ENCODE data around the gene ZNF536.
"Not testable (repeated sequence)": the region's sequence is repeated elsewhere in the genome, so short reads cannot be mapped to it uniquely, and the experiment has no call there.

Gene ZNF536

DNA sequence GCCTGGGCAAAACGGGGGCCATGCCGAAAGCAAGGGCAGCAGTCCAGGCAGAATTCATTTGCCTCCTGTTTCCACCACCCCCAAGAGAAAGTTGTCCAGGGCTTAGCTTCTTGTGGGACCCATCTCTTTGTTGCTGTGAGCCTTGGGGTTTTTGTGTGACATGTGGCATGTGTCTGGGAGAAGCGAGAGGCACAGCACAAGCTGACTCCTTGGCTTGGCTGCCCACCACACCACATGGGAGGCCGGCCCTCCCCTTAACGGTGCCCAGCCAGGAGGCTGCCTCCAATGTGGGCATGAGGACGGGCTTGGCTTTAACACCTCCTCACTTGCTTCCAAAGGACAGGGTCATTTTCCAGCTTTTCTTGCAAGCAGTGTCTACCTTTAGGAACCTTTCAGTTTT lies 81.6 kb downstream of the ZNF536 start:
- no peak for DNase-seq (ENCODE audit: low read depth)
- TF ChIP-seq, protein P1, sequence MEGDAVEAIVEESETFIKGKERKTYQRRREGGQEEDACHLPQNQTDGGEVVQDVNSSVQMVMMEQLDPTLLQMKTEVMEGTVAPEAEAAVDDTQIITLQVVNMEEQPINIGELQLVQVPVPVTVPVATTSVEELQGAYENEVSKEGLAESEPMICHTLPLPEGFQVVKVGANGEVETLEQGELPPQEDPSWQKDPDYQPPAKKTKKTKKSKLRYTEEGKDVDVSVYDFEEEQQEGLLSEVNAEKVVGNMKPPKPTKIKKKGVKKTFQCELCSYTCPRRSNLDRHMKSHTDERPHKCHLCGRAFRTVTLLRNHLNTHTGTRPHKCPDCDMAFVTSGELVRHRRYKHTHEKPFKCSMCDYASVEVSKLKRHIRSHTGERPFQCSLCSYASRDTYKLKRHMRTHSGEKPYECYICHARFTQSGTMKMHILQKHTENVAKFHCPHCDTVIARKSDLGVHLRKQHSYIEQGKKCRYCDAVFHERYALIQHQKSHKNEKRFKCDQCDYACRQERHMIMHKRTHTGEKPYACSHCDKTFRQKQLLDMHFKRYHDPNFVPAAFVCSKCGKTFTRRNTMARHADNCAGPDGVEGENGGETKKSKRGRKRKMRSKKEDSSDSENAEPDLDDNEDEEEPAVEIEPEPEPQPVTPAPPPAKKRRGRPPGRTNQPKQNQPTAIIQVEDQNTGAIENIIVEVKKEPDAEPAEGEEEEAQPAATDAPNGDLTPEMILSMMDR (IDR thresholded peaks at IDR 0.05; ENCODE audit: low read depth, low read length, missing control alignments): no peak
- H3K4me3 ChIP-seq (ENCODE audit: low read depth, low read length): no peak overlapping the region

DNA sequence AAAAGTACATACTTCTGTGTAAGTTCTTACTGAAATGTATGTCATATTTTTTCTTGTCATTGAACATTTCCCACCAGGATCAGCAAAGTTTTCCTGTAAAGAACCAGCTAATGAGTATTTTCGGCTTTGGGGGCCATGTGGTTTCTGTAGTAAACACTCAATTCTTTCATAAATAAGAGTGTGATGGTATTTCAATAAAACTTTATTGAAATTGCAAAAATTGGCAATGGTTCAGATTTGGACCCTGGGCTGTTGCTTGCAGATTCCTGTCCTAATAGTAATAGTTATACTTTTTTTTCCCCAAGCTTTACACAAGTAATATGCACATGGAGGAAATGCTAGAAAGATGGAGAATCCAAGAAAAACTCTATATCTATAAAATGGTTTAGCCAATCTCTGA lies 83.7 kb downstream of the ZNF536 start:
- TF ChIP-seq, protein P1 (IDR thresholded peaks at IDR 0.05; ENCODE audit: low read depth, low read length, missing control alignments): no peak
- DNase-seq (ENCODE audit: low read depth): no peak
- no peak overlapping the region for H3K4me3 ChIP-seq (ENCODE audit: low read depth, low read length)

DNA sequence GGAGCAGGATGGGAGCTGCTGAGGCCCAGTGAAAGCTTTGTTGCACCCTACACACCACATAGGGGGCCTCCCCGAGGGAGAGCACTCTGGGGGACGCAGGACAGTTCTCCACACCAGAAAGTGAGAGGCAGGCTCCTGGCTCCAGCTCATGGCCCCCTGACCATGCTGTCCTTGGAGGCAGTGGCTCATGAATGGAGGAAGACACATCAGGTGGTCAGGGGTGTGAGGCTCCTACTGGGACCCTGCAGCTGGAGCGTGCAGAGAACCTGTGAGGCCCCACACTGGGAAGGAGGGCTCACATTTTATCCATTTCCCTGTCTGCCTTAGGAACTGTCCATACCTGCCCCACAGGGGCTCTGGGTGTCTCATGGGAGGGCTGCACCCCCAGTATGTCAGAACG lies 85.3 kb downstream of the ZNF536 start:
- H3K4me3 ChIP-seq (ENCODE audit: low read depth, low read length): no peak overlapping the region
- TF ChIP-seq, protein P1 (IDR thresholded peaks at IDR 0.05; ENCODE audit: low read depth, low read length, missing control alignments): no peak

DNA sequence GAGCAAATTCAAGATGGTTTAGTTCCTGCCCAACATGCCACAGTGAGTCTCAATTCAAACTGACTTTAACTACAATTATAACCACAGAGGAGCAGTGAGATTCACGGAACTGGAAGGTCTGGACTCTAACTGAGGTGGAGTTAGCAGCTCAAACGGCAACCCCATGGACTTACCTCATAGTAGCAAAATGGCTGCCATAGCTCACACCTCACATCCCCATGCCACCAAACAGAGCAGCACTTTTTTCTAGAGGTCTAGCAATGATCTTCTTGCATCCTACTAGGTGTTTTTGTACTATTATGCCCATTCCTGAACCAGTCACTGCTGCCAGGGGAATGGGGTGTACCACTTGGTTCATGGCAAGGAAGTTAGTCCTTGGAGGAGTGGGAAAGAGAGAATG lies 87.7 kb downstream of the ZNF536 start:
- TF ChIP-seq, protein P1 (IDR thresholded peaks at IDR 0.05; ENCODE audit: low read depth, low read length, missing control alignments): no peak
- no peak for DNase-seq (ENCODE audit: low read depth)
- H3K4me3 ChIP-seq (ENCODE audit: low read depth, low read length): no peak overlapping the region

More for the DNA sequence above, 85.3 kb downstream of the ZNF536 start:
- no peak for DNase-seq (ENCODE audit: low read depth)

DNA sequence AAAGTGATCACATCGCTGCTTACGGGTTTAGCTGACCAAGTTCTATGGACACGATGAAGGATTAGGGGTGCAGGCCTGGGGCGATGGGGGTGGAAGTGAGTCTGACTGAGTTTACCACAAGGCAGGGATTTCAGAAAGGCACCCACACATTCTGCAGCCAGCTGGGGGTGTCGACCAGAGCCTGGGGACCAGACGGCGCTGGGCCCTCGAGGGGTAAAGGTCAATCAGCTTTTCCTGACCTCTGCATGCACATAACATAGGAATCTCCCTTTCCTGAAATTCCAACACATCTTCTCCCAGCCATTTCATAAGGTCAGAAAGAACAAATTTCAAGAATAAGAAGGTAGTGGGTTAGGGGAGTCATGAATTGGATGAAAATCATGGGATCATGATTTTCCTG lies 92.0 kb downstream of the ZNF536 start:
- DNase-seq (ENCODE audit: low read depth): no peak
- H3K4me3 ChIP-seq (ENCODE audit: low read depth, low read length): no peak overlapping the region
- TF ChIP-seq, protein P1 (IDR thresholded peaks at IDR 0.05; ENCODE audit: low read depth, low read length, missing control alignments): no peak

DNA sequence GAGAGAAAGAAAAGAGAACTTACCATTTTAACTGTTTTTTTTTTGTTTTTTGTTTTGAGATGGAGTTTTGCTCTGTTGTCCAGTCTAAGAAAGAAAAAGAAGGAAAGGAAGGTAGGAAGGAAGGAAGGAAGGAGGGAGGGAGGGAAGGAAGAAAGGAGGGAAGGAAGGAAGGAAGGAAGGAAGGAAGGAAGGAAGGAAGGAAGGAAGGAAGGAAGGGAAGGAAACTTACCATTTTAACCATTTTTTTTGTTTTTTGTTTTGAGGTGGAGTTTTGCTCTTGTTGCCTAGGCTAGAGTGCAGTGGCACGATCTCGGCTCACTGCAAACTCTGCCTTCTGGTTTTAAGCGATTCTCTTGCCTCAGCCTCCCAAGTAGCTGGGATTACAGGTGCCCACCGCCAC lies 94.4 kb downstream of the ZNF536 start:
- not testable (repeated sequence) for DNase-seq (ENCODE audit: low read depth); H3K4me3 ChIP-seq (ENCODE audit: low read depth, low read length)

DNA sequence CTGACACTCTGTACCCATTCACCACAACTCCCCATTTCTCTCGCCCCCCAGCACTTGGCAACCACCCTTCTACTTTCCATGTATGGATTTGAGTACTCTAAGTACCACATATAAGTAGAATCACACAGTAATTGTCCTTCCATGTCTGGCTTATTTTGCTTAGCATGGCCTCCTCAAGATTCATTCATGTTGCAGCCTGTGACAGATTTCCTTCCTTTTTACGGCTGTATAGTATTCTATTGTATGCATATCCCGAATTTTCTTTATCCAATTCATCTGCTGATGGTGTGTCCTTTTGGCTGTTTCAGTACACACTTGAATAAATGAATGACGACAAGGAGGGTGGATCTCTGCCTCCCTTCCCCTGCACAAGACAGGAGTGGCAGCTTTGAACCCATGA lies 95.1 kb downstream of the ZNF536 start:
- H3K4me3 ChIP-seq (ENCODE audit: low read depth, low read length): no peak overlapping the region
- no peak for DNase-seq (ENCODE audit: low read depth)
- TF ChIP-seq, protein P1 (IDR thresholded peaks at IDR 0.05; ENCODE audit: low read depth, low read length, missing control alignments): no peak

DNA sequence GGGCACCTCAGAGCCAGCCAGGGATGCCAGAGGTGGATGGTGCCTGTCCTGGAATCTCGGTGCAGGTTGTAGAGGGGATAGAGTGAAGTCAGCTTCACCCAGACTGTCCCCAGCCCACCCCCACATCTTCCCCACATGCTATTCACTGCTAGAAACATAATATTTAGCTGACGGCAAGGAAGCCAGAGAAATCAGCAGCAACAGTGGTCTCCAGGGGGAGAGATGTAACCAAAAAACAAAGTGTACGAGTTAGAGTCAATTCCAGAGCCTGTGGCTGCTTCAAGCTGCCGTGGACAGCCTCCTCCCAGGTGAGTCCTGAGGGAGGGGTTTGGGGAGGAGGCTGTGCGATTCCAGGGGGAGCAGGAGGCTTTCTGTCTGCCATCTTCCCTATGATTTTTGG lies 97.6 kb downstream of the ZNF536 start:
- no peak overlapping the region for H3K4me3 ChIP-seq (ENCODE audit: low read depth, low read length)
- TF ChIP-seq, protein P1 (IDR thresholded peaks at IDR 0.05; ENCODE audit: low read depth, low read length, missing control alignments): no peak
- DNase-seq (ENCODE audit: low read depth): no peak

All from GM12864 (cell line).